Activated CD4-positive, alpha-beta T cell treated with anti-CD3 and anti-CD28 coated beads for 36 hours (primary cell): ENCODE data around the gene TLE2. TPM values are rescaled to one million over a fixed set of nuclear protein-coding genes. Genes with fewer than 3 reads are reported as not detected.

Experiments
- ATAC-seq: fragments of 200-7000 bp; cut with Tn5 transposase; one replicate; pipeline ENCODE4 v1.10.0; 2021; ENCODE audit warnings: mild to moderate bottlenecking, moderate library complexity
- CTCF ChIA-PET: fragments of 350-600 bp; sonication (Branson Sonifier 250); formaldehyde crosslinking; loops from one replicate; lab custom pipeline; 2021; ENCODE audit warnings: antibody characterized with exemption; lab: Charles Lee
- POLR2A ChIA-PET: fragments of 350-600 bp; sonication (Branson Sonifier 250); formaldehyde crosslinking; loops from one replicate; lab custom pipeline; 2021; ENCODE audit warnings: antibody characterized with exemption, inconsistent platforms; lab: Charles Lee
- DNase-seq: peaks from one replicate; pipeline ENCODE4 v3.0.0-alpha.2; 2020
- H3K27ac Mint-ChIP-seq: one replicate; pipeline ENCODE4 v1.8.0; 2021; ENCODE audit warnings: mixed read lengths
- H3K27me3 Mint-ChIP-seq: one replicate; pipeline ENCODE4 v1.8.0; 2021; ENCODE audit warnings: mixed read lengths
- H3K36me3 Mint-ChIP-seq: one replicate; pipeline ENCODE4 v1.8.0; 2021; ENCODE audit warnings: low read depth, mixed read lengths
- H3K4me1 Mint-ChIP-seq: one replicate; pipeline ENCODE4 v1.8.0; 2021; ENCODE audit warnings: mixed read lengths
- H3K4me3 Mint-ChIP-seq: one replicate; pipeline ENCODE4 v1.8.0; 2021; ENCODE audit warnings: mild to moderate bottlenecking, moderate library complexity, mixed read lengths
- H3K9me3 Mint-ChIP-seq: one replicate; pipeline ENCODE4 v1.8.0; 2021; ENCODE audit warnings: low read depth, mixed read lengths
- intact Hi-C, 2 experiments: fragments of 100-400 bp; cut with DNase I in 1 of 2; cut with micrococcal nuclease in 1 of 2; formaldehyde crosslinking; loops; one replicate each; pipeline versions ENCODE4 v1.14.2 to v1.15.1; 2022 to 2024; cut with DNase I, micrococcal nuclease
- total RNA-seq, 2 experiments: library from RNA; stranded (reverse); gene quantifications; one replicate each; pipeline ENCODE4 v1.2.3, GENCODE V29; 2021

TLE2 gene
- total RNA-seq, 2 experiments from 2014 or later: 4.7 to 6.3 TPM

DNA sequence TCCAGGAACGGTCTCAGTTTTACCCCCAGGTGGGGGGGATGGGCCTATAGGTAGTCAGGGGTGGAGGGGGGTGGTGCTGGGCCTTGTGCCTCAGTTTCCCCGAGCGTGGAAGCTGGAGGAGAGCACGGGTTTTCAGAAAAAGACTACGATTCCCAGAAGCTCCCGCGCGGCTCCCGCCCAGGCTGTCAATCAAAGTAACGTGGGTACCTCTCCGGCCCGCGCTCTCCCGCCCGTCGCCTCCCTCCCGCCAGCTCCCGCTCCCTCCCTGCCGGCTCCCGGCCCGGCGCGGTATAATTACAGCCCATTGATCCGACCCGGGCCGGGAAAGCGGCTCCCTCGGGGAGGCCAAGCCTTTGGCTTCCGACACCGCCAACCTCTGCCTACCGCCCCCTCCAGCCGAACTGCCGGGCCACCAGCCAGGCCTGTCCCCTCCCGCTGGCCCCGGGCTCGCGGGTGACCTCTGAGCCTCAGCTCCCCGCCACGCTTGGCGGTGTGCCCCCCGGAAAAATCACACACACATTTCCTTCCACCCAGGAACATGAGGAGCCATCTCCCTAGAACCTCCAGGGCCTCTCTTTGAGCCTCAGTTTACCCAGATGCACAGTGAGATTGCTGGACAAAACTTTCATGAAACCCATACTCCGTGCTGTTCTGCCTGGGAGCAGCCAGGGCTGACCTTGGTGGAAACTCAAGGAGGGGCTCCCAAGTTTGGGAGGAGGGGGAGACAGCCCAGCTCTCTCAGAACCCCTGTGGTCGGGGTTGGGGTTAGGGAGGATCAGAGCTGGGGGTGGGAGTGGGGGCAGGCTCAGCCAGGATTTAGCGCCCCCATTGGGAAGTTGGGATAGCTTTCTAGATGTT lies 7.3 kb upstream of the TLE2 start:
- H3K36me3 Mint-ChIP-seq: no peaks in the 10 kb centered on the region
- DNase-seq: peak; percentile 92
- intact Hi-C loops: loop anchor here in 1 of 2 experiments (1.0 to 5.0 kb wide), 5 partner anchors 91 to 1031 kb away; partner anchors contain the start of genes HMG20B, SGTA and ZBTB7A
- H3K9me3 Mint-ChIP-seq: no peaks in the 10 kb centered on the region
- peak overlapping the region; percentile 83 for H3K4me3 Mint-ChIP-seq
- no peaks in the 10 kb centered on the region for H3K27me3 Mint-ChIP-seq
- peaks cover 19% of the 10 kb centered on the region for H3K4me1 Mint-ChIP-seq
- CTCF ChIA-PET: interaction anchor here (0.5 to 3.0 kb wide), 18 partner anchors 11 to 564 kb away, joined by 3 to 23 read pairs (median 3); no protein-coding TSS in a partner anchor
- POLR2A ChIA-PET: interaction anchor here (0.6 to 1.7 kb wide), 10 partner anchors 12 to 560 kb away, joined by 3 to 12 read pairs (median 5); partner anchors contain the start of genes GADD45B and ZNF57
- ATAC-seq: peak; percentile 54
- H3K27ac Mint-ChIP-seq: peak overlapping the region; percentile 96

DNA sequence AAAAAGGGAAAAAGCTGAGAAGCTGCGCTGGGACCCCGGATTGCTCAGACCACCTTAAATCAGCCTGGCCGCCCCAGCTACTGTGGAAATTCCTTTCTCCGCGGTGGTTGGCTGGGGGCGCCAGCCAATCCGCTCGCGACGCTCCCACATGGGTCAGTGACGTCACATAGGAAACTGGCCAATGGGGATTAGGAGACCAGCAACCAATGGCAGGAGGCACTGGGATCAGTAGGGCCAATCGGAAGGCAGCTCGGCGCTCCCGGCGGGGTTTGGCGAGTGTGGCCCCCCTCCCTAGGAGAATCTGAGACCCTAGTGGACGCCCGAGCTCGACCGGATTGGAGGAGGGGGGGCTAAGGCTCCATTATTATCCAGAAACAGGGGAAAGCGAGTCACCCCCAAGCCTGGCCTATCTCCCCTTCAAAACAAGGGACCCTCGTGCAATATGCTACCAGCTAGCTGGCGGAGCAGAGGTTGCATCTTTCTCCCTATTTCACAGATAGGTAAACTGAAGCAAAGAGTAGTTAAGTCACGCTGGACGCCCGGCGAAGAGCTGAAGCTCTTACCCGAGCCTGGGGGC lies 6.5 kb upstream of the TLE2 start:
- DNase-seq (peak; percentile 97), ATAC-seq (peak; percentile 94)
- Mint-ChIP-seq H3K36me3 (no peaks in the 10 kb centered on the region), H3K9me3 (no peaks in the 10 kb centered on the region), H3K4me3 (peak overlapping the region; percentile 83), H3K27me3 (no peaks in the 10 kb centered on the region), H3K4me1 (peaks cover 19% of the 10 kb centered on the region), H3K27ac (peak overlapping the region; percentile 96)
- CTCF ChIA-PET: interaction anchor here (0.6 to 3.0 kb wide), 16 partner anchors 11 to 1653 kb away, joined by 3 to 23 read pairs (median 3); no protein-coding TSS in a partner anchor
- POLR2A ChIA-PET: interaction anchor here (0.6 to 1.7 kb wide), 10 partner anchors 11 to 560 kb away, joined by 3 to 12 read pairs (median 4); partner anchors contain the start of genes GADD45B and ZNF57
- intact Hi-C loops: loop anchor here in 1 of 2 experiments (1.0 to 5.0 kb wide), 16 partner anchors 27 to 1032 kb away; partner anchors contain the start of genes DOHH, FZR1, GNA11 and HMG20B

DNA sequence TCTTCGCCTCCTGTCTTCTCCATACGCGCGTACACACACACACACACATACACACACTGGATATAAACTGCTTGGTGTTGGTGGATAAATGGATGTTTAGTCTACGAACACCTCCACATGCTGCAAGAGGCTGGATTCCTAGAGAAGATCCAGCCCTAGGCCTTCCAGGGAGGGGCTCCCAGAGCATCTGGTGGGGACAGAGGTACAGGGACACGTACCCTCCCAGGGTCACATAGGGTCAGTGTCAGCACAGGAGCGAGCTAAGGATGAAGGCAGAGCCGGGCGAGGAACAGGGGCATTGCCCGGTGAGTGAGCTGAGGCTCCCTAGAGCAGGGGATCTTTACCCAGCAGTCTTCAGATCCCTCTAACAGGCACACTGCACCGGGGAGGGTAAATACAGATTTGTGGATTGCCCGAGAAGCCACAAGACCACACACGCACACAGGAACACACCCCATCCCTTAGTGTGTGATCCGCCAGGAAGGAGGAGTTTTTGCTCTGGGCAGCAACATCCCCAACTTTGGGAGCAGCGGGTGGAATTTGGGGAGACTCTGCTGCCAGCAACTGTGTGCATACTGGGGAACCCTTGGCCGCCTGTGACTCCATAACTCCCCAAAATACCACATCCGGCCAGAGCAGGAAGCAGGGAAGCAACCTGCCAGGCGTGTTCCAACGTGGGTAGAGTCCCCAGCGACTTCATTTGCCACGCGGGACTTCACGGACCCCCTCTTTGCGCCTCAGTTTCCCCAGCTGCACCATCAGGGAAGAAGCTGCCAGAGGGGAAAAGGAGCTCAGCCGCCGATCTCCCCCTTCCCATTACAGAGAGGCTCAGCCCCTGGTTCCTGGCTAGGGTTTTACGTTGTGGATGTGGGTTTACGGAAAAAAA lies 5.8 kb upstream of the TLE2 start:
- Mint-ChIP-seq H3K36me3 (no peaks in the 10 kb centered on the region), H3K27me3 (peaks cover 3% of the 10 kb centered on the region), H3K9me3 (no peaks in the 10 kb centered on the region), H3K4me1 (peaks cover 23% of the 10 kb centered on the region), H3K27ac (peak overlapping the region; percentile 96), H3K4me3 (peak overlapping the region; percentile 83)
- POLR2A ChIA-PET: interaction anchor here (0.6 to 1.7 kb wide), 7 partner anchors 18 to 559 kb away, joined by 3 to 12 read pairs (median 4); partner anchors contain the start of genes GADD45B and ZNF57
- peak; percentile 75 for DNase-seq
- peak; percentile 40 for ATAC-seq
- intact Hi-C loops: loop anchor here in 1 of 2 experiments (1.0 to 5.0 kb wide), 13 partner anchors 27 to 1032 kb away; partner anchors contain the start of genes DOHH, FZR1, GNA11 and HMG20B
- CTCF ChIA-PET: interaction anchor here (0.7 to 3.0 kb wide), 7 partner anchors 18 to 1653 kb away, joined by 3 to 23 read pairs (median 4); no protein-coding TSS in a partner anchor

- Mint-ChIP-seq H3K9me3 (no peaks in the 10 kb centered on the region), H3K36me3 (no peaks in the 10 kb centered on the region), H3K27ac (no peak overlapping the region), H3K27me3 (peaks cover 3% of the 10 kb centered on the region), H3K4me3 (peak overlapping the region; percentile 83), H3K4me1 (peaks cover 20% of the 10 kb centered on the region)
- intact Hi-C loops: loop anchor here in 1 of 2 experiments (2.0 kb wide), 1 partner anchor 466 kb away; the partner anchor contains the start of gene DOHH
- ChIA-PET CTCF (no interaction called here), POLR2A (no interaction called here)
- ATAC-seq (no peak), DNase-seq (no peak)
Measured at GRCh38 chr19:3034406-3034655, 5.3 kb upstream of the TLE2 start.

- intact Hi-C loops: loop anchor here in 1 of 2 experiments (2.0 kb wide), 1 partner anchor 467 kb away; the partner anchor contains the start of gene DOHH
- no peak for ATAC-seq
- Mint-ChIP-seq H3K9me3 (no peaks in the 10 kb centered on the region), H3K36me3 (no peaks in the 10 kb centered on the region), H3K4me1 (peaks cover 20% of the 10 kb centered on the region), H3K27ac (no peak overlapping the region), H3K27me3 (peaks cover 3% of the 10 kb centered on the region), H3K4me3 (no peak overlapping the region)
- ChIA-PET CTCF (no interaction called here), POLR2A (no interaction called here)
- DNase-seq: no peak
Measured at GRCh38 chr19:3033595-3034405, 4.7 kb upstream of the TLE2 start.

- CTCF ChIA-PET: interaction anchor here (1.0 kb wide), 1 partner anchor 23 kb away, joined by 3 read pairs; no protein-coding TSS in a partner anchor
- peaks cover 8% of the 10 kb centered on the region for H3K27me3 Mint-ChIP-seq
Measured at GRCh38 chr19:3031607-3031867, 2.5 kb upstream of the TLE2 start.

GRCh38 chr19:3028305-3029064 lies 595 bp downstream of the TLE2 start:
- peaks cover 25% of the 10 kb centered on the region for H3K4me1 Mint-ChIP-seq
- H3K9me3 Mint-ChIP-seq: no peaks in the 10 kb centered on the region
- H3K27ac Mint-ChIP-seq: no peak overlapping the region
- H3K4me3 Mint-ChIP-seq: peak overlapping the region; percentile 51
- ChIA-PET POLR2A (no interaction called here), CTCF (no interaction called here)
- ATAC-seq (no peak), DNase-seq (no peak)
- H3K36me3 Mint-ChIP-seq: no peaks in the 10 kb centered on the region
- peaks cover 10% of the 10 kb centered on the region for H3K27me3 Mint-ChIP-seq
- intact Hi-C loops: no loop called here

More at GRCh38 chr19:3031607-3031867, 2.5 kb upstream of the TLE2 start:
- Mint-ChIP-seq H3K36me3 (no peaks in the 10 kb centered on the region), H3K4me1 (peaks cover 22% of the 10 kb centered on the region), H3K9me3 (no peaks in the 10 kb centered on the region), H3K27ac (no peak overlapping the region), H3K4me3 (no peak overlapping the region)
- DNase-seq: no peak
- intact Hi-C loops: no loop called here
- POLR2A ChIA-PET: no interaction called here
- no peak for ATAC-seq

- DNase-seq: no peak
- Mint-ChIP-seq H3K27me3 (peaks cover 10% of the 10 kb centered on the region), H3K36me3 (no peaks in the 10 kb centered on the region), H3K4me3 (peak overlapping the region; percentile 51), H3K9me3 (no peaks in the 10 kb centered on the region), H3K27ac (no peak overlapping the region), H3K4me1 (peaks cover 29% of the 10 kb centered on the region)
- intact Hi-C loops: no loop called here
- CTCF ChIA-PET: no interaction called here
- POLR2A ChIA-PET: no interaction called here
- no peak for ATAC-seq
Measured at GRCh38 chr19:3027981-3028304, 1.1 kb downstream of the TLE2 start.

DNA sequence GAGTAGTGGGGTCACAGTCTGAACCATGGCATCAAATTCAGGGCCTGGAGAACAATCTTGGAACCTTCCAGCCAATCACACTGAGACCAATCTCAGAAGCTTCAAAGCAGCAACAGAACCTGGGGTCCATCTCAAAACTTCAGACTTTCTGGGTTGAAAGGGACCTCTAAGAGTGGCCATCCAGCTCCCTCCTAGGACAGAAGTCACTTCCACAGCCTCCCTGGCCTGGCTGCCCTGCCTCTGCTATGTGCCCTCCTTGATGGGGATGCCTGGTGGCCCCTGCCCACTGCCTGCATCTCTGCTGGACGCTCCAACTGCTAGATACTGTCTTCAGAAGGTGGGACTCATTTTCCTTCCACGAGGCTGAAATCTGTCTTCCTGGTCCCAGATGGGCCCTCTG lies 1.8 kb downstream of the TLE2 start:
- peak overlapping the region; percentile 51 for H3K4me3 Mint-ChIP-seq
- H3K27me3 Mint-ChIP-seq: peaks cover 10% of the 10 kb centered on the region
- DNase-seq (no peak), ATAC-seq (no peak)
- POLR2A ChIA-PET: no interaction called here
- H3K4me1 Mint-ChIP-seq: peaks cover 35% of the 10 kb centered on the region
- H3K9me3 Mint-ChIP-seq: no peaks in the 10 kb centered on the region
- intact Hi-C loops: no loop called here
- CTCF ChIA-PET: no interaction called here
- no peaks in the 10 kb centered on the region for H3K36me3 Mint-ChIP-seq
- H3K27ac Mint-ChIP-seq: no peak overlapping the region

GRCh38 chr19:3026768-3027167 lies 2.3 kb downstream of the TLE2 start:
- intact Hi-C loops: no loop called here

More at GRCh38 chr19:3026768-3027167, 2.3 kb downstream of the TLE2 start:
- Mint-ChIP-seq H3K4me1 (peaks cover 35% of the 10 kb centered on the region), H3K36me3 (no peaks in the 10 kb centered on the region), H3K27me3 (peaks cover 10% of the 10 kb centered on the region), H3K9me3 (no peaks in the 10 kb centered on the region), H3K4me3 (no peak overlapping the region), H3K27ac (no peak overlapping the region)
- ChIA-PET CTCF (no interaction called here), POLR2A (no interaction called here)
- DNase-seq (no peak), ATAC-seq (no peak)
